Measurements from ENCODE around the gene CTDSP2.

The CTDSP2 gene

DNA sequence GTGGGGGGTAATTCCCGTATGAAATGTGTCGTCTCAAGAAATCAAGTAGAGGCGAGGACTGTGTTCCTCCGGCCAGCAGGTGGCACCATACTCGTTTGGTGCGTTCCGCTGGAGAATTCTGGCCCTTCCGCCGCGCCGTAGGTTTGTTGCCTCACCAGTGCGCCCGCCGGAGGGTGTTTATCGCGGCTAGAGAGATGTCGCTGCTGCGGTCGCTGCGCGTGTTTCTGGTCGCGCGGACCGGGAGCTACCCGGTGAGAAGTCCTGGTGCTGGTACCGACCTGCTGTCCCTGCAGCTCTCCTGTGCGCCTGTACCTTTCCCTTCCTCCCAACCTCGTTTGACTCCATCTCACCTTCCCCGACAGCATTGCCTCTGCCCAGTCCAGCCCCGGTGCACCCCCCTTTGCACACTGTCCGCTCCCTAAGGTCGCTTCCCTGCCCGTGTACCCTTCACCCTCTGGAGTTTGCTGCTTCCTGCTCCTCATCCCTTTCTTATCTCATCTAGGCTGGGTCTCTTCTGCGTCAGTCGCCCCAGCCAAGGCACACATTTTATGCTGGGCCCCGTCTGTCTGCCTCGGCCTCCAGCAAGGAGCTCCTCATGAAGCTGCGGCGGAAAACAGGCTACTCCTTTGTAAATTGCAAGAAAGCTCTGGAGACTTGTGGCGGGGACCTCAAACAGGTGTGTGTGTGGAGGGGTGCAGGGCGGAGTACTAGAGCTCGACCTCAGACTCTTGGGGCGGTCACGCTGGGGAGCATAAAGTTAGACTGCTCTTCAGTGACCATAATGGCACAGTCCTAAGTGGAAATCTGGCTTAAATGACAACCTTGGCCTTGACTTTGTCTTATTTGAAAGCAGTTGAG lies 63.7 kb downstream of the CTDSP2 start, which contains the start of gene TSFM:
Gene TSFM, plus strand, starts transcription at position 180 of the 858 bp plus-strand sequence. Its CDS starts 15 bp downstream, at position 195.
- Histone ChIP-seq H3K27ac (ENCODE audit: low read depth in 2 of 2, low read length in 2 of 2) (peak within 1 kb of the TSS; percentile 27 to 75), H3K36me3 (ENCODE audit: control insufficient read depth in 2 of 2, insufficient read depth in 2 of 2, low read length in 2 of 2) (peaks cover 15 to 27% of the 10 kb centered on the region in 2 donors), H3K4me3 (ENCODE audit: low read length in 2 of 2) (peak within 1 kb of the TSS; percentile 94 to 99), H3K9ac (ENCODE audit: low read depth in 1 of 2, low read length in 2 of 2) (peak within 1 kb of the TSS; percentile 76 to 93), H3K27me3 (ENCODE audit: control insufficient read depth in 2 of 2, insufficient read depth in 2 of 2, low read length in 2 of 2) (no peaks in the 10 kb centered on the region), H3K9me3 (ENCODE audit: control insufficient read depth in 2 of 2, low read length in 2 of 2) (no peaks in the 10 kb centered on the region), H3K4me1 (ENCODE audit: control insufficient read depth in 2 of 2, insufficient read depth in 2 of 2, low read length in 2 of 2) (peaks cover 9 to 11% of the 10 kb centered on the region in 2 donors)

DNA sequence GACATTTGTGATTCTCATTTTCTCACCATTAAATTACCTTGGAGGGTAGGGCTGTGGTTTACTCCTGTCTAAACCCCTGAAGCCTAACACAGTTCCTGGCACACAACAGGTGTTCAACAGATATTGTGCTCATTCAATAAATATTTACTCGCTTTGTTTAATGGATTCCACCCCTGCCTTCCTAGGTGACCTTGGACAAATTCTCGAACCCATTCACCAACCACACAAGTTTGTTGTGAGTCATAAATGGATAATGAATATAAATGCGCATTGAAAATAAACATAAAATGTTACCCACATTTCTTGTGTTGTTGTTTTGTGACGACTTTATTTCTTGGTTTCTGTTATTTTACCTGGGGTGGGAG lies 64.3 kb downstream of the CTDSP2 start:
- Histone ChIP-seq H3K4me3 (ENCODE audit: low read length in 2 of 2) (peak overlapping the region in 1 of 2 donors; percentile 99), H3K27me3 (ENCODE audit: control insufficient read depth in 2 of 2, insufficient read depth in 2 of 2, low read length in 2 of 2) (no peaks in the 10 kb centered on the region), H3K36me3 (ENCODE audit: control insufficient read depth in 2 of 2, insufficient read depth in 2 of 2, low read length in 2 of 2) (peaks cover 13 to 24% of the 10 kb centered on the region in 2 donors), H3K9ac (ENCODE audit: low read depth in 1 of 2, low read length in 2 of 2) (peak overlapping the region in 1 of 2 donors; percentile 76), H3K9me3 (ENCODE audit: control insufficient read depth in 2 of 2, low read length in 2 of 2) (no peaks in the 10 kb centered on the region), H3K4me1 (ENCODE audit: control insufficient read depth in 2 of 2, insufficient read depth in 2 of 2, low read length in 2 of 2) (peaks cover 9 to 11% of the 10 kb centered on the region in 2 donors), H3K27ac (ENCODE audit: low read depth in 2 of 2, low read length in 2 of 2) (no peak overlapping the region)

DNA sequence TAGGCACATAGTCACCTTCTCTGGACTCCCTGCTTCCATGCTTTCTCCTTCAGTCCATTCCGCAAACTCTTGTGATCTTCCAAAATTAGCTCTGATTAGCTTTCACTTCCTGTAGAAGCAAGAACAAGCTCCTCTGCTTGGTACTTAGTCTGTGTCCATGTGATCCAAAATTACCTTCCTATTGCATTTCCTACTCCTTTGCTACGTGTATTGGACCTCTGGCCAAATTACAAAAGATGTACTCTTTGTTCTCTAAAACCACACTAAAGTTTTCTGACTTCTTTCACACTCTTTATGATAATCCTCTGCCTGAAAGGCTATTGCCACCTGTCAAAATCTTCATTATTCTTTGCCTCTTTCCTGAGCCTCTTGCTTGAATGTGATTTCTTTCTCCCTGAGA lies 64.7 kb downstream of the CTDSP2 start:
- Histone ChIP-seq H3K27me3 (ENCODE audit: control insufficient read depth in 2 of 2, insufficient read depth in 2 of 2, low read length in 2 of 2) (no peaks in the 10 kb centered on the region), H3K9ac (ENCODE audit: low read depth in 1 of 2, low read length in 2 of 2) (no peak overlapping the region), H3K36me3 (ENCODE audit: control insufficient read depth in 2 of 2, insufficient read depth in 2 of 2, low read length in 2 of 2) (peaks cover 9 to 19% of the 10 kb centered on the region in 2 donors), H3K9me3 (ENCODE audit: control insufficient read depth in 2 of 2, low read length in 2 of 2) (no peaks in the 10 kb centered on the region), H3K4me1 (ENCODE audit: control insufficient read depth in 2 of 2, insufficient read depth in 2 of 2, low read length in 2 of 2) (peaks cover 9 to 11% of the 10 kb centered on the region in 2 donors), H3K27ac (ENCODE audit: low read depth in 2 of 2, low read length in 2 of 2) (no peak overlapping the region), H3K4me3 (ENCODE audit: low read length in 2 of 2) (no peak overlapping the region)

DNA sequence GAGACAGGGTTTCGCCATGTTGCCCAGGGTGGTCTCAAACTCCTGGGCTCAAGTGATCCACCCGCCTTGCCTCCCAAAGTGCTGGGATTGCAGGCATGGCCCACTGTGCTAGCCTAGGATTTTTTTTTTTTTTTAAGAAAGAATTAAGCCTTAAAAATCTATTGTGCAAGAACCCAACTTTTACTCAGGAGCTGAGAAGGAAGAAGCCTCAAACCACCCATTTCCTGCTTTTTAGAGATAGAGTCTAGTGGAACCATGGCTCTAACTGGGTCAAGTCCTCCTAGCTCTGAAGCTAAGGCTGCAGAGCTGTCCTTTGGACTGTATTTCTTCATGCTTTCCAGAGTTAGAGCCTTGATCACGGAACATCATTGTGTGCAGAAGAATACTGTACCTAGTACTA lies 65.3 kb downstream of the CTDSP2 start:
- no peak overlapping the region for H3K9ac ChIP-seq (ENCODE audit: low read depth in 1 of 2, low read length in 2 of 2)
- no peaks in the 10 kb centered on the region for H3K9me3 ChIP-seq (ENCODE audit: control insufficient read depth in 2 of 2, low read length in 2 of 2)
- no peak overlapping the region for H3K27ac ChIP-seq (ENCODE audit: low read depth in 2 of 2, low read length in 2 of 2)
- H3K4me1 ChIP-seq (ENCODE audit: control insufficient read depth in 2 of 2, insufficient read depth in 2 of 2, low read length in 2 of 2) = peaks cover 9 to 11% of the 10 kb centered on the region in 2 donors
- H3K4me3 ChIP-seq (ENCODE audit: low read length in 2 of 2) = no peak overlapping the region
- H3K27me3 ChIP-seq (ENCODE audit: control insufficient read depth in 2 of 2, insufficient read depth in 2 of 2, low read length in 2 of 2) = no peaks in the 10 kb centered on the region
- peaks cover 3 to 15% of the 10 kb centered on the region in 2 donors for H3K36me3 ChIP-seq (ENCODE audit: control insufficient read depth in 2 of 2, insufficient read depth in 2 of 2, low read length in 2 of 2)

DNA sequence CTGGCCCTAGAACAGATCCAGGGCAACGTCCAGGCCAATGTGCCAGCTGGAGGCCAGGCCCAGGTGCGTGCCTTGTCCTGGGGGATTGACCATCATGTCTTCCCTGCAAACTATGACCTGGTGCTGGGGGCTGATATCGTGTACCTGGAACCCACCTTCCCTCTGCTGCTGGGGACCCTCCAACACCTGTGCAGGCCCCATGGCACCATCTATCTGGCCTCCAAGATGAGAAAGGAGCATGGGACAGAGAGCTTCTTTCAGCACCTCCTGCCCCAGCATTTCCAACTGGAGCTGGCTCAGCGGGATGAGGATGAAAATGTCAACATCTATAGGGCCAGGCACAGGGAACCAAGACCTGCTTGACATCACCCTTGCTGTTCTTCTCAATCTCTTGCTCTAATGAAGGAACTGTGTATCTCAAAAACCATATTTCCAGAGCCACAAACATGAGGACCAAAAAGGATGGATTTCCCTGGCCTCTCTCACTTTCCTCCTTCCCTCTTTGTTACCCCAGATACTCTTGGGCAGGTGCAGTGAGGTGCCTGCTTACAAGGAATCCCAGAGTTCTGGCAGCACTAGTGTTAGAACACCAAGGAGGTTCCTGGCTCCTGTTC lies 66.1 kb downstream of the CTDSP2 start:
- H3K27ac ChIP-seq (ENCODE audit: low read depth in 2 of 2, low read length in 2 of 2) = no peak overlapping the region
- no peak overlapping the region for H3K9ac ChIP-seq (ENCODE audit: low read depth in 1 of 2, low read length in 2 of 2)
- no peaks in the 10 kb centered on the region for H3K9me3 ChIP-seq (ENCODE audit: control insufficient read depth in 2 of 2, low read length in 2 of 2)

DNA sequence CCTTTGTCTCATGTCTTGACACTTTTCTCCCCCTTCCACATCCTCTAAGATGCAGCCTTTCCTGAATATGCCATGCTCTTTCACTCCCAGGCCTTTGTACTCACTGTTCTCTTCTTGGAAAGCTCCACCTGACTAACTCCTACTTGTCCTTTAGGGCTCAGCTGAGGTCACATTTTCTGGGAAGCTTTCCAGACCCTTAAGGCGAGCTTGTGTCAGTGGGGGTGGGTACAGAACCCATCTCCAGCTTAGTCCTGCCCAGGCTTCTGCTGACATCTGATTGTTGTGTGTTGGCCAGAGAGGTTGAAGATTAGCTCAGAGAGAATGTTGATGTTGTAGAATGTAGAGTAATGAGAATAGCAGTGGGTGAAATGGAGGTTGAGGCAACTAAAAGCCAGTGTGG lies 66.8 kb downstream of the CTDSP2 start:
- Histone ChIP-seq H3K36me3 (ENCODE audit: control insufficient read depth in 2 of 2, insufficient read depth in 2 of 2, low read length in 2 of 2) (peaks cover 0 to 7% of the 10 kb centered on the region in 2 donors), H3K27me3 (ENCODE audit: control insufficient read depth in 2 of 2, insufficient read depth in 2 of 2, low read length in 2 of 2) (no peaks in the 10 kb centered on the region), H3K4me1 (ENCODE audit: control insufficient read depth in 2 of 2, insufficient read depth in 2 of 2, low read length in 2 of 2) (peaks cover 9 to 11% of the 10 kb centered on the region in 2 donors), H3K4me3 (ENCODE audit: low read length in 2 of 2) (no peak overlapping the region), H3K9ac (ENCODE audit: low read depth in 1 of 2, low read length in 2 of 2) (no peak overlapping the region), H3K27ac (ENCODE audit: low read depth in 2 of 2, low read length in 2 of 2) (no peak overlapping the region), H3K9me3 (ENCODE audit: control insufficient read depth in 2 of 2, low read length in 2 of 2) (no peaks in the 10 kb centered on the region)

More for the DNA sequence above, 66.1 kb downstream of the CTDSP2 start:
- peaks cover 9 to 11% of the 10 kb centered on the region in 2 donors for H3K4me1 ChIP-seq (ENCODE audit: control insufficient read depth in 2 of 2, insufficient read depth in 2 of 2, low read length in 2 of 2)
- peaks cover 0 to 7% of the 10 kb centered on the region in 2 donors for H3K36me3 ChIP-seq (ENCODE audit: control insufficient read depth in 2 of 2, insufficient read depth in 2 of 2, low read length in 2 of 2)
- no peak overlapping the region for H3K4me3 ChIP-seq (ENCODE audit: low read length in 2 of 2)
- no peaks in the 10 kb centered on the region for H3K27me3 ChIP-seq (ENCODE audit: control insufficient read depth in 2 of 2, insufficient read depth in 2 of 2, low read length in 2 of 2)

DNA sequence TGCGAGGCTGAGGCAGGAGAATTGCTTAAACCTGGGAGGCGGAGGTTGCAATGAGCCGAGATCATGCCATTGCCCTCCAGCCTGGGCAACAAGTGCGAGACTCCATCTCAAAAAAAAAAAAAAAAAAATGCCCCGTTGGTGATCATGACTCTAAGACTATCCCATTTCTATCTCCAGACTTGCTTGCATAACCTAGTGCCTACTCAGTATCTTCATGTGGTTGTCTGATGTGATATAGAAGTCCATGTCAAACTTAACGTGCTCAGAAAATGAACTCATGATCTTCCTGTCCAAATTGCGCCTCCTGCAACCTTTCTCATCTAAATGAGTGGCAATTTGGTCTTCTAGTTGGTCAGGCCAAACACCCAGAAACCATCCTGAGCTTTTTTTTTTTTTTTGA lies 68.6 kb downstream of the CTDSP2 start:
- H3K27ac ChIP-seq (ENCODE audit: low read depth in 2 of 2, low read length in 2 of 2) = no peak overlapping the region
- no peaks in the 10 kb centered on the region for H3K9me3 ChIP-seq (ENCODE audit: control insufficient read depth in 2 of 2, low read length in 2 of 2)
- H3K4me1 ChIP-seq (ENCODE audit: control insufficient read depth in 2 of 2, insufficient read depth in 2 of 2, low read length in 2 of 2) = peaks cover 1 to 7% of the 10 kb centered on the region in 2 donors
- H3K36me3 ChIP-seq (ENCODE audit: control insufficient read depth in 2 of 2, insufficient read depth in 2 of 2, low read length in 2 of 2) = peaks cover 0 to 7% of the 10 kb centered on the region in 2 donors
- no peaks in the 10 kb centered on the region for H3K27me3 ChIP-seq (ENCODE audit: control insufficient read depth in 2 of 2, insufficient read depth in 2 of 2, low read length in 2 of 2)
- no peak overlapping the region for H3K4me3 ChIP-seq (ENCODE audit: low read length in 2 of 2)
- H3K9ac ChIP-seq (ENCODE audit: low read depth in 1 of 2, low read length in 2 of 2) = no peak overlapping the region

DNA sequence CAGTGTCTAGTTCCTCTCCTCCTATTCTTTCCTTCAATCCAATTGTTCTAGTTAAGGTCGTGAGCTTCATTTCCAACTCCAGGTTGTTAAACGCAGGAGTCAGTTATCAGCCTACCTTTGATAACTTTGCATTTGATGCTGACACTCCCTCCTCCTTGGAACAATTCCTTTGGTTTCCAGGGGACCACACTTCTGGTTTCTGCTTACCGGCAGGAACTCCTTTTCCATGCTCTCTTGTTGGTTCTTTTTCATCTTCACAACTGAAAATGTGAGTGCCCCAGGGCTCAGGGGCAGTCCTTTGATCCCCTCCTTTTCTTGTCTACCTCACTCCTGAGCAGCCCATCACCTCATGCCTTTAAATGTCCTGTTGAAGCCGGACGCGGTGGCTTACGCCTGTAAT lies 69.2 kb downstream of the CTDSP2 start:
- H3K4me1 ChIP-seq (ENCODE audit: control insufficient read depth in 2 of 2, insufficient read depth in 2 of 2, low read length in 2 of 2) = peaks cover 4 to 9% of the 10 kb centered on the region in 2 donors
- no peak overlapping the region for H3K4me3 ChIP-seq (ENCODE audit: low read length in 2 of 2)
- no peaks in the 10 kb centered on the region for H3K27me3 ChIP-seq (ENCODE audit: control insufficient read depth in 2 of 2, insufficient read depth in 2 of 2, low read length in 2 of 2)
- no peaks in the 10 kb centered on the region for H3K9me3 ChIP-seq (ENCODE audit: control insufficient read depth in 2 of 2, low read length in 2 of 2)
- H3K9ac ChIP-seq (ENCODE audit: low read depth in 1 of 2, low read length in 2 of 2) = no peak overlapping the region
- no peak overlapping the region for H3K27ac ChIP-seq (ENCODE audit: low read depth in 2 of 2, low read length in 2 of 2)
- H3K36me3 ChIP-seq (ENCODE audit: control insufficient read depth in 2 of 2, insufficient read depth in 2 of 2, low read length in 2 of 2) = peaks cover 0 to 7% of the 10 kb centered on the region in 2 donors

DNA sequence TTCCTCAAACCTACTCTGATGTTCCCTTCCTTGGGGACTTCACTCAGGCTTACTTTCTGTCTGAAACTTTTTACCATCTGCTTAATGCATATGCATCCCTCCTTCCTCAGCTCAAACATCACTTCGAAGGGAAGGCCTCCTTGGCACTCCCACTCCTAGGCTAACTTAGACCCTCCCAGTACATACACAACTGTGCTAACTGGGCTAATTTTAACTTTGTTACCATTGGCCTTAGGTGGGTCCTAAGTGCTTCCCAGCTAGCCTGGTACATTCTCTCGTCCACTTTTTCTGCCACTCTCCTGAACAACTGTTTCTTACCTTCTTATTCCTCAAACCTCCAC lies 70.3 kb downstream of the CTDSP2 start:
- H3K9ac ChIP-seq (ENCODE audit: low read depth in 1 of 2, low read length in 2 of 2) = no peak overlapping the region
- peaks cover 0 to 7% of the 10 kb centered on the region in 2 donors for H3K36me3 ChIP-seq (ENCODE audit: control insufficient read depth in 2 of 2, insufficient read depth in 2 of 2, low read length in 2 of 2)
- peaks cover 12 to 14% of the 10 kb centered on the region in 2 donors for H3K4me1 ChIP-seq (ENCODE audit: control insufficient read depth in 2 of 2, insufficient read depth in 2 of 2, low read length in 2 of 2)
- no peak overlapping the region for H3K4me3 ChIP-seq (ENCODE audit: low read length in 2 of 2)
- no peaks in the 10 kb centered on the region for H3K9me3 ChIP-seq (ENCODE audit: control insufficient read depth in 2 of 2, low read length in 2 of 2)
- no peaks in the 10 kb centered on the region for H3K27me3 ChIP-seq (ENCODE audit: control insufficient read depth in 2 of 2, insufficient read depth in 2 of 2, low read length in 2 of 2)
- no peak overlapping the region for H3K27ac ChIP-seq (ENCODE audit: low read depth in 2 of 2, low read length in 2 of 2)

DNA sequence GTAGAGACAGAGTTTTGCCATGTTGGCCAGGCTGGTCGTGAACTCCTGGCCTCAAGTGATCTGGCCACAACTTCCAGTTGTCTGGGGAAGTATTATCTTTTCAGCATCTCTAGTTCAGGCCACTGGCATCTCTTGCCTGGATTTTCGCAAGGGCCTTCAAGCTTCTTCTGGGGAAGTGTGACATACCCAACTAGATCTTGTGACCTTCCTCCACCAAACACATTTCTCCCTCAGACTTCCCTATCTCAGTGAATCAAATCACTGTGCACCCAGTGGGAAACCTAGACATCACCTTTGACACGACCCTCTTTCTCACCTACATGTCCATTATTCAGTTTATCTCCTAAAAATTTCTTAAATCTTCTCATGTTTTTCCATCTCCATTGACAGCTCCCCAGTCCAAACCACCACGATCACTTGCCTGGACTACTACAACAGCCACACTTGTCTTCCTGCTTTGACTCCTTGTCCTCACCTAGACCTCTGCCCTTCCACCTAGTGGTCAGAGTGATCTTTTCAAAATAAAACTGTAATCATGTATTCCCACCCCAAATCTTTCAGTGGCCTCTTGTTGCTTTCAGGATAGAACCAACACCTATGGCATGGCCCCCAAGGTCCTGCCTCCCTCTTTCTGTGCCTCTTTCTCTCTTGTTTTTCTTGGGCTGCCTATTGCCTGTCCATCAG lies 70.8 kb downstream of the CTDSP2 start:
- Histone ChIP-seq H3K36me3 (ENCODE audit: control insufficient read depth in 2 of 2, insufficient read depth in 2 of 2, low read length in 2 of 2) (peaks cover 0 to 7% of the 10 kb centered on the region in 2 donors), H3K9me3 (ENCODE audit: control insufficient read depth in 2 of 2, low read length in 2 of 2) (no peaks in the 10 kb centered on the region), H3K4me1 (ENCODE audit: control insufficient read depth in 2 of 2, insufficient read depth in 2 of 2, low read length in 2 of 2) (peaks cover 13 to 14% of the 10 kb centered on the region in 2 donors), H3K27me3 (ENCODE audit: control insufficient read depth in 2 of 2, insufficient read depth in 2 of 2, low read length in 2 of 2) (no peaks in the 10 kb centered on the region), H3K9ac (ENCODE audit: low read depth in 1 of 2, low read length in 2 of 2) (no peak overlapping the region), H3K27ac (ENCODE audit: low read depth in 2 of 2, low read length in 2 of 2) (no peak overlapping the region), H3K4me3 (ENCODE audit: low read length in 2 of 2) (no peak overlapping the region)

Measured in mucosa of rectum (tissue), 2 donors.